OCI-LY3 (cell line): Measurements from ENCODE around the gene CDK3.

ENCODE experiments used
- H2AFZ ChIP-seq: fragments of 200-600, 300-600 bp; shearing (Covaris generic); 2 replicates; pipeline ENCODE4 v1.6.0; 2014; ENCODE audit warnings: antibody characterized with exemption, low read depth, low read length
- H3K27ac ChIP-seq: fragments of 200-600, 300-600 bp; sonication (generic); 2 replicates; pipeline ENCODE4 v1.5.1; 2014; ENCODE audit warnings: mild to moderate bottlenecking, low read length, moderate library complexity, mixed read lengths
- H3K27me3 ChIP-seq: fragments of 200-600, 300-600 bp; sonication (generic); 2 replicates; pipeline ENCODE4 v1.6.1; 2014; ENCODE audit warnings: low read depth, low read length, mixed read lengths
- H3K36me3 ChIP-seq: fragments of 200-600, 300-600 bp; sonication (generic); replicated peaks from 2 replicates; pipeline ENCODE3; 2014; ENCODE audit warnings: low read depth, low read length, mixed read lengths
- H3K4me1 ChIP-seq: fragments of 300-600, 200-600 bp; sonication (generic); 2 replicates; pipeline ENCODE4 v1.6.1; 2014; ENCODE audit warnings: low read length, mixed read lengths
- H3K4me2 ChIP-seq: fragments of 200-600, 300-600 bp; sonication (generic); 2 replicates; pipeline ENCODE4 v1.6.1; 2014; ENCODE audit warnings: low read length, mixed read lengths
- H3K4me3 ChIP-seq: fragments of 300-600, 200-600 bp; sonication (generic); 2 replicates; pipeline ENCODE4 v1.5.1; 2014; ENCODE audit warnings: antibody characterized with exemption, mild to moderate bottlenecking, low read length, moderate library complexity
- H3K79me2 ChIP-seq: fragments of 300-600, 200-600 bp; shearing (Covaris generic); 2 replicates; pipeline ENCODE4 v1.6.1; 2014; ENCODE audit warnings: mild to moderate bottlenecking, low read length, mixed read lengths
- H3K9ac ChIP-seq: fragments of 300-600, 200-600 bp; shearing (Covaris generic); 2 replicates; pipeline ENCODE4 v1.6.0; 2014; ENCODE audit warnings: mild to moderate bottlenecking, low read length, moderate library complexity
- H3K9me3 ChIP-seq: fragments of 200-600, 300-600 bp; shearing (Covaris generic); 2 replicates; pipeline ENCODE4 v1.6.1; 2014; ENCODE audit warnings: low read length, mixed read lengths; ENCODE audit not compliant: insufficient read depth
- H4K20me1 ChIP-seq: fragments of 200-600, 300-600 bp; sonication (generic); 2 replicates; pipeline ENCODE4 v1.6.1; 2016; ENCODE audit warnings: low read length, mixed read lengths; ENCODE audit not compliant: insufficient read depth
- CTCF ChIP-seq: fragments of 200-600, 300-600 bp; sonication (generic); IDR thresholded peaks from 2 replicates; pipeline ENCODE4 v1.5.1; 2014; ENCODE audit warnings: antibody characterized with exemption, low read length, low read depth
- EZH2phosphoT487 ChIP-seq: fragments of 200-600 bp; shearing (Covaris generic); IDR thresholded peaks from 2 replicates; pipeline ENCODE4 v1.6.1; 2018; ENCODE audit warnings: antibody characterized with exemption, mixed run types, low read depth

The CDK3 gene

GRCh38 chr17:76000016-76000754, 470 bp upstream of the CDK3 start:
- H3K4me1 ChIP-seq, result peaks cover 9% of the 10 kb centered on the region
- H4K20me1 ChIP-seq, result no peaks in the 10 kb centered on the region
- no peak overlapping the region for H3K27ac ChIP-seq
- H3K9ac ChIP-seq, result no peak overlapping the region
- H3K36me3 ChIP-seq, result peaks cover 4% of the 10 kb centered on the region
- no peaks in the 10 kb centered on the region for H3K9me3 ChIP-seq
- no peak overlapping the region for H2AFZ ChIP-seq
- no peaks in the 10 kb centered on the region for H3K79me2 ChIP-seq
- no peak overlapping the region for H3K4me3 ChIP-seq
- TF ChIP-seq EZH2phosphoT487 (no peak), CTCF (peak; percentile 70)
- H3K27me3 ChIP-seq, result no peaks in the 10 kb centered on the region
- H3K4me2 ChIP-seq, result no peak overlapping the region

GRCh38 chr17:76002100-76002499, 1.4 kb downstream of the CDK3 start:
- Histone ChIP-seq H3K27ac (no peak overlapping the region), H4K20me1 (no peaks in the 10 kb centered on the region), H3K27me3 (no peaks in the 10 kb centered on the region), H3K4me2 (no peak overlapping the region), H3K4me1 (peaks cover 4% of the 10 kb centered on the region), H3K9me3 (no peaks in the 10 kb centered on the region), H3K9ac (no peak overlapping the region), H3K36me3 (no peaks in the 10 kb centered on the region), H3K79me2 (no peaks in the 10 kb centered on the region), H2AFZ (no peak overlapping the region), H3K4me3 (no peak overlapping the region)
- TF ChIP-seq EZH2phosphoT487 (no peak), CTCF (no peak)

GRCh38 chr17:76003915-76004314, 3.3 kb downstream of the CDK3 start:
- H3K4me3 ChIP-seq, result no peak overlapping the region
- no peak overlapping the region for H2AFZ ChIP-seq

More at GRCh38 chr17:76003915-76004314, 3.3 kb downstream of the CDK3 start:
- Histone ChIP-seq H3K79me2 (no peaks in the 10 kb centered on the region), H4K20me1 (no peaks in the 10 kb centered on the region), H3K4me1 (no peaks in the 10 kb centered on the region), H3K9ac (no peak overlapping the region), H3K4me2 (no peak overlapping the region), H3K36me3 (no peaks in the 10 kb centered on the region), H3K9me3 (no peaks in the 10 kb centered on the region), H3K27me3 (no peaks in the 10 kb centered on the region), H3K27ac (no peak overlapping the region)
- TF ChIP-seq EZH2phosphoT487 (no peak), CTCF (no peak)
